Prostate gland (tissue), 2 donors: ENCODE results near the gene MYBBP1A.

Experiments
- POLR2A ChIP-seq: fragments of 450-650 bp; IDR thresholded peaks from one replicate; pipeline ENCODE4 v1.6.1; 2016; ENCODE audit warnings: antibody characterized with exemption, mild to moderate bottlenecking
- POLR2AphosphoS5 ChIP-seq: sonication (generic); formaldehyde crosslinking; IDR thresholded peaks from one replicate; pipeline ENCODE4 v1.6.1; 2017; ENCODE audit warnings: antibody characterized with exemption
- TF ChIP-seq, protein P1 (sequence below), 4 experiments: fragments of 200-600 bp in 2 of 4; fragments of 450-650 bp in 2 of 4; sonication (generic) in 2 of 4; IDR thresholded peaks; 1 replicate in 3 of 4; 2 replicates in 1 of 4; pipeline ENCODE4 v1.5.1; 2016 to 2019; ENCODE audit warnings: antibody characterized with exemption in 4 of 4, mild to moderate bottlenecking in 2 of 4, moderate library complexity in 2 of 4

GRCh38 chr17:4588898-4589625 lies 33.9 kb upstream of the MYBBP1A start:
- TF ChIP-seq, protein P1, sequence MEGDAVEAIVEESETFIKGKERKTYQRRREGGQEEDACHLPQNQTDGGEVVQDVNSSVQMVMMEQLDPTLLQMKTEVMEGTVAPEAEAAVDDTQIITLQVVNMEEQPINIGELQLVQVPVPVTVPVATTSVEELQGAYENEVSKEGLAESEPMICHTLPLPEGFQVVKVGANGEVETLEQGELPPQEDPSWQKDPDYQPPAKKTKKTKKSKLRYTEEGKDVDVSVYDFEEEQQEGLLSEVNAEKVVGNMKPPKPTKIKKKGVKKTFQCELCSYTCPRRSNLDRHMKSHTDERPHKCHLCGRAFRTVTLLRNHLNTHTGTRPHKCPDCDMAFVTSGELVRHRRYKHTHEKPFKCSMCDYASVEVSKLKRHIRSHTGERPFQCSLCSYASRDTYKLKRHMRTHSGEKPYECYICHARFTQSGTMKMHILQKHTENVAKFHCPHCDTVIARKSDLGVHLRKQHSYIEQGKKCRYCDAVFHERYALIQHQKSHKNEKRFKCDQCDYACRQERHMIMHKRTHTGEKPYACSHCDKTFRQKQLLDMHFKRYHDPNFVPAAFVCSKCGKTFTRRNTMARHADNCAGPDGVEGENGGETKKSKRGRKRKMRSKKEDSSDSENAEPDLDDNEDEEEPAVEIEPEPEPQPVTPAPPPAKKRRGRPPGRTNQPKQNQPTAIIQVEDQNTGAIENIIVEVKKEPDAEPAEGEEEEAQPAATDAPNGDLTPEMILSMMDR (IDR thresholded peaks at IDR 0.05): no peak
- TF ChIP-seq POLR2AphosphoS5 (no peak), POLR2A (no peak)
